SKM-1 treated with dmso at 0.1 percent for 144 hours (cell line): ENCODE measurements around the gene CPVL.

Experiments
- DNase-seq: peaks from one replicate; lab custom pipeline; 2025; ENCODE audit not compliant: unreplicated experiment; lab: John Stamatoyannopoulos, UW

The CPVL gene

GRCh38 chr7:29053105-29053872 lies 93.0 kb downstream of the CPVL start:
- no peak for DNase-seq

DNA sequence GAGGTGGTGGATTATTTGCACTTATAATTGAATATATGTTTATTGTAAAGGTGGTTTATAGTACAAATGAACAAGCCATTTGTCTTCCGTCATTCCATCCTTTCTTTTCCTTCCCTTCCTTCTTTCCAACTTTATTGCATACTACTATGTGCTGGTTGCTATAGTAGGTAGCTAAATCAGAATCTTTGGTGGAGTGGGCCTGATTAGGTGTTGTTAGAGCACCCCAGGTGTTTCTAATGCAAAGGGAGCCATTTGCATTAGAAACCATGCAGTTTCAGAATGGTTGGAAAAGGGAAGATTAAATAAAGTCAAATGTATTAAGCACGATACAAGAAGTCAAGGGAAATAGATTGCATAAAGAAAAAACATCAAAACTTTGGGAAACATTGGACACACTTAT lies 99.4 kb downstream of the CPVL start:
- no peak for DNase-seq

GRCh38 chr7:29045258-29046086 lies 100.9 kb downstream of the CPVL start:
- DNase-seq: no peak

- DNase-seq: no peak
These were observed 101.8 kb downstream of the CPVL start for GRCh38 chr7:29044554-29044953.

DNA sequence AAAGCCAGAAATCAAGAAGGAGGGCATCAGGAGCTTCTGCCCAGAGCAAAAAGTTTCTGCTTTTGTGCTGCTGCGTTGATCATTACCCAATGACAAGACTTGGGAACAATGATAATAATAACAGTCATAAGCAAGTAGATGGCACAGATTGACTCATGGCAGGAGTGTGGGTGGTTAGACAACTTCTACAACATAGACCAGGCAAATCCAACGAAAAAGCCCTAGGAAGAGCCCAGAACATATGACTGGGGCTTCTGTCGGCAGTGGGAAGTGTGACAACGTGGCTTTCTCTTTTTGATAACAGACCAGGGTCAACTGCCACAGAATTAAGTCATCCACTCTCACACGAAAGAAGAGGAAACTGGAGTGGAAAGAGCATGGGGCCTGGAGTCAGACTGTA lies 102.8 kb downstream of the CPVL start:
- DNase-seq: no peak

DNA sequence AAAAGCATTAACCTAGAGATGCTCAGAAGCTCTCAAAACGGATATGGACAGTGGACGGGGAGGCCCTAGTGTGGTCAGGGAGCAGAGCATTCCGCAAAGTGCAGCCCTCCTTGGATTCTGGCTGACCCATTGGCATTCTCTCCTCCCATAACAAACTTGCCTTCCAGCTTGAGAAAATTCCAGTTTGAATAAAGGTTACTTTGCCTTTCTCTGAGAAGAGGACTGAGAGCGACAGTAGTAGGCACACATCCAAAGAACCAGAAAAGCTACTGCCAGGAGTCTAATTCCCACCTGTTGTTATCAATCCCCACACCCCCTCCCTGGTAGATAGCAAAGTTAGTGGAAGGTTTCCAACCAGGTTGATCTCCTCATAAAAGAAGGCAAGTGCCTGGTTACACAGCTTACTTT lies 103.5 kb downstream of the CPVL start:
- DNase-seq: no peak

- DNase-seq: no peak
These were observed 104.3 kb downstream of the CPVL start for GRCh38 chr7:29041991-29042390.

- DNase-seq: no peak
These were observed 105.8 kb downstream of the CPVL start for GRCh38 chr7:29040579-29040925.

DNA sequence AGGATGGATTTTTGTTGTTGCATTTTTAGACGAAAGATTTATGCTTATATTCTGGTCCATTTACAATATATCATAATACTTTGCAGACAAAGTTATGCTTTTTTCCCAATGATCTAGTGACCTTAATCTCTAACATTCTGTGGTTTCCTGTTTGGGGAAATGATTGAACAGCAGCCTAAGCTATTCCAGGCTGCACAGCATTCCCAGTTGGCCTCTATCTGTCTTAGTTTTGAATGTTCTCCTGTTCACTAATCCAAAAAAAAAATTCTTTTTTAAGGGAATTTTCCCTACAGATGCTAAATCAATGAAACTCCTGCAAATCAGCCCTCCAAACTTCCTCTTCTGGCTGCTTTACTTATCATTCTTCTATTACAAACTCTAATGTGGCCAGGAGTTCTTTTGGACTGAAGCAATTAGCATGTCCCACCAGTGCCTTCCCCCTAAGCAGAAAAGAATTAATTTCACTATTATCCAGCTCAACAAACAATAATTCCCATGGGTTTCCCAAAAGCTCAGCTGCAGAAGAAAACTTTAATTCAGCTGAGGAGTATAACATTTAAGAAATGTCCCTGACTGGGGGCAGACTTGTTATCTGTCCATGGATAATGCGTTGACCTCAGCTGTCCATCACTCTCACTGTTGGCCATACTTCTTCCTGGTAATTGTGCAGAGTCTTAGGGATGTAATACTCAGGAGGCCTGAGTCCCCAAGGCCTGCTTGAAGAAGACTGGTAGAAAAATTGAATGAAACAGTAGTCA lies 106.3 kb downstream of the CPVL start:
- DNase-seq: no peak

DNA sequence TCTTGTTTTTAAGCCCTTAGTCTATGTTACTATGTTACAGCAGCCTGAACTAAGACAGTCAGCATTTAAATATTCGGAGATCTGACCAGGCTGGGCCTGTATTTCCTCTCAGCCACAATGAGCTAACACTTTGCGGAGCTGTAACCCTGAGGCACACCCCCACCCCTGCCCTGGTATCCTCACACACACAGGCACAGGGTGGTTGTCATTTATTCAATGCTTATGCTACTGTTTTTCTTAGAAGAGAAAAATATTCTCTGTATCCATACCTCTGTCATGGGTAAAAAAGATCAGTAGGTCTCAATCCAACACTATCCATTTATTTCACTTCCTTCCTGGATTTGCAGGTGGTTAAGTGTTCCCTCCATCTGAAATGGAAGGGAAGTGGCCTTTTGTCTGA lies 107.9 kb downstream of the CPVL start:
- DNase-seq: no peak

- DNase-seq: no peak
These were observed 111.1 kb downstream of the CPVL start for GRCh38 chr7:29035044-29035740.

- no peak for DNase-seq
These were observed 112.8 kb downstream of the CPVL start for GRCh38 chr7:29033584-29033983.

- no peak for DNase-seq
These were observed 114.2 kb downstream of the CPVL start for GRCh38 chr7:29032146-29032545.

- DNase-seq: no peak
These were observed 115.5 kb downstream of the CPVL start for GRCh38 chr7:29030781-29031275.

- DNase-seq: no peak
These were observed 123.9 kb downstream of the CPVL start for GRCh38 chr7:29022291-29022988.

- no peak for DNase-seq
These were observed 126.4 kb downstream of the CPVL start for GRCh38 chr7:29019896-29020295.

DNA sequence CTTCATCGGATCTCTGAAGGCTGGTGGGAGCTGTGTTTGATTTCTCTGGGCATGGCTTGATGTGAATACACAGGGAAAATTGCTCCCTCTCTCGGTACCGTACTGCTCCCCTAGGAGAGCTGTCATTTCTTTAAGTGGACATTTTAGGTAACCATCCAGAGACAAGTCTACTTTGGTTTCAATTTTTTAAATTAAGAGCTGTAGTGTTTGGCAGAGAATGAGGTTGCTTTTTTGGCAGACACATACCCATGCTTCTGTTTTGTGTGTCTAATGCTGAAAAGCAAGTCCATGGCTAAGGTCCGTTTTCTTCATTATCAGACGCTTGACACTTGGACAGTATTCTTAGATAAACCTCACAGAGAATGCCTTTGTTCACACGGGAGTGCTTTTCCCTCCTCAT lies 127.0 kb downstream of the CPVL start:
- DNase-seq: no peak

DNA sequence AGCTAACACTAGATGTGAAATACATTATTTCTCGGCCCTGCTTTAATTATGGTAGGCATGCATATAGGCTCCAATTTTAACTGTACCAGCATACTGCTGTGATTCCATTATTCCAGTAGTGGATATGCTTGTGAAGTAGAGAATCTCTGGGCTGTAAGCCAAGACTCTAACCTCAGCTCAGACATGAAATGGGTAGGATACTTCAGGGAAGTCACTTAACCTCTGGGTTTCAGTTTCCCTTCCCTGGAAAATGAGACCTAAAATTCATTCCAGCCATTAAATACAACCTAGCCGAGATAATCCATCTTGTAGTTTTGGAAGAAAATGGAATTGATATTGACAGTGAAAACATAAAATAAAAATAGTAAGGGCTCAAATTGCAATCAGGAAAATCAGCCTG lies 128.6 kb downstream of the CPVL start:
- no peak for DNase-seq

GRCh38 chr7:29014725-29015124 lies 131.6 kb downstream of the CPVL start:
- DNase-seq: no peak

- no peak for DNase-seq
These were observed 132.4 kb downstream of the CPVL start for GRCh38 chr7:29013931-29014330.
